ENCODE measurements around the gene ASTN2. TPM values are rescaled to one million over a fixed set of nuclear protein-coding genes. Genes with fewer than 3 reads are reported as not detected.
"Not testable (repeated sequence)": the region's sequence is repeated elsewhere in the genome, so short reads cannot be mapped to it uniquely, and the experiment has no call there.

The ASTN2 gene
- total RNA-seq, 2 donors from 2014 or later: 16.8 to 31.3 TPM

- intact Hi-C loops (cut with DNase I): no loop called here
- DNase-seq (no peak), ATAC-seq (no peak)
Measured at GRCh38 chr9:116873937-116874914, 540.6 kb downstream of the ASTN2 start.

DNA sequence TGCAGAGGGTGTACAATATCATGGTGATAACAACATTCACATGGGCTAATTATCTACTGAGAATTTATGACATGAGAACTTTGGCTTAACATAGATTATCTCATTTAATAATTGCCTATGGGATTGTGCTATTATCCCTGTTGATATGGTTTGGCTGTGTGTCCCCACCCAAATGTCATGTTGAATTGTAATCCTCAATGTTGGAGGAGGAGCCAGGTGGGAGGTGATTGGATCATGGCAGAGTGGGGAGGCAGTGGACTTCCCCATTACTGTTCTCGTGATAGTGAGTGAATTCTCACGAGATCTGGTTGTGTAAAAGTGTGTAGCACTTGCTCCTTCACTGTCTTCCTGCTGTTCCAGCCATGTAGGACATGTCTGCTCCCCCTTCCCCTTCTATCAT is 541.4 kb downstream of the ASTN2 start:
- intact Hi-C loops (cut with DNase I): no loop called here
- ATAC-seq: no peak
- DNase-seq: no peak

- intact Hi-C loops (cut with DNase I): no loop called here
- ATAC-seq: no peak
Measured at GRCh38 chr9:116870566-116870965, 544.3 kb downstream of the ASTN2 start.

GRCh38 chr9:116868201-116868600 is 546.7 kb downstream of the ASTN2 start:
- ATAC-seq (no peak), DNase-seq (no peak)
- intact Hi-C loops (cut with DNase I): no loop called here

More at GRCh38 chr9:116870566-116870965, 544.3 kb downstream of the ASTN2 start:
- DNase-seq: no peak

GRCh38 chr9:116861321-116861720 is 553.5 kb downstream of the ASTN2 start:
- ATAC-seq: no peak

DNA sequence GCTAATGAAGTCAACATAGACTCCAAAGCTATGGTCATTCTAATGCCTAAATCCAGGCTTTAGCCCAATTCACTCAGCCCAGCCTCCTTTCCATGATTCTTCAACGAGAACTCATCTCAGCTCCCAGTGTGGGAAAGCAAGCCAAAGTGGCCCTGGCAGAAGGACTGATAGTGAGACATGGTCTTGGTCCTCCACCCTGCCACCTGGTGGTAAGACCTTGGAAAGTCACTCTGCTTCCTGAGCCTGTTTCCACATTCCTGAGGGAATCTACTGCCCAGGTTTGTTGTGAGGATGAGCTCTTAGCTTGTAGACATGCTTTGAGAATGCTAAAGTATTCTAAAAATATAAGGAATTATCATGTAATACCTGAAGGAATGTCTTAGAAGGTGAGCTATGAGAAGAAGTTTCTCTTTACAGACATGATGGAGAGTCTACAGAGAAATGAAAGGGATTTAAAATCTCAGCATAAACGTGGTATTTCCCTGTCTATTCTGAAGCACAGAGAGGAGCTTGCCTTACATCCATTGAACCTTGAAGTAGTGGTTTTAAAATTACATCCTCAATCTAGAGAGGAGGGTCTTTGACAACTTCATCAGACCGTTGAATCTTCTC is 554.2 kb downstream of the ASTN2 start:
- peak; percentile 73 for DNase-seq
- intact Hi-C loops (cut with DNase I): loop anchor here (1.0 to 5.0 kb wide), 2 partner anchors 123 kb away; no protein-coding TSS in a partner anchor
- ATAC-seq: peak; percentile 59 to 87

More at GRCh38 chr9:116861321-116861720, 553.5 kb downstream of the ASTN2 start:
- DNase-seq: no peak
- intact Hi-C loops (cut with DNase I): loop anchor here in 1 of 2 donors (5.0 kb wide), 1 partner anchor 124 kb away; no protein-coding TSS in a partner anchor

- intact Hi-C loops (cut with DNase I): loop anchor here (1.0 to 5.0 kb wide), 2 partner anchors 122 kb away; no protein-coding TSS in a partner anchor
- ATAC-seq: no peak
- no peak for DNase-seq
Measured at GRCh38 chr9:116859763-116860162, 555.1 kb downstream of the ASTN2 start.

GRCh38 chr9:116857321-116857720 is 557.5 kb downstream of the ASTN2 start:
- intact Hi-C loops (cut with DNase I): no loop called here
- DNase-seq (no peak), ATAC-seq (no peak)

DNA sequence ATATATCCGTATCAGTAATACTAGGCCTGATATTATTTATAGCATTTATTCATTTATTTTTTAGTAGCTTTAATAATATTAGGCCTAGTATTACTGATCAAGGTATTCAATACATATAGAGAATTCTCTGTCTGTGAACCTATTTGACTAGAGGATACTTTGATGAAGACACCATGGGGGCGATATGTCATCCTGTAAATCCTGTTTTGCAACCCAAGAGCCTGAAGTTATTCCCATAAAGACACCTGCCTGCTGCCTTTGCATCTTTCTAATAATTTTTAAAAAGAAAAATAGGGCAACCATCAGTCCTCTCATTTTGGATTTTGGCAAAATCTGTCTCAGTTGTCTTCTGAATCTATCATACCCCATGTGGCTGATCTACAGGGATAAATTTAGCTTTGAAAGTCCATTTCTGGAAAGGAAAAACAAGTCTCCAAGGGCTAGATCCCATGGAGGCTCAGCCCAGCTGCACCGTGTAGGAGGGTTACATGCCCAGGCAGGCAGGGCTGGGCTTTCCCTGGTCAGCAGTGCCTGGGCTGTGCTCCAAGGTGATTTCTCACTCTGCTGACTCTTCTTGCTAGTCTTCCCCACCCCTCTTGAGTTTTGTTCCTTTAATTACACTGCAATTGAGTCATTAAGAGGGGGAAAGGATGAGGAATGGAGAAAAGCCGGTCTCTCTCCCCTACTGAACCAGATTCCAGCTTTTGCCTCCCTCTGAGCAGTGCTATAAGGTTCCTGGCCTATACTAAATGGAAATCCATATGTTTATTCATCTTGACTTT is 558.8 kb downstream of the ASTN2 start:
- intact Hi-C loops (cut with DNase I): no loop called here
- ATAC-seq: peak in 1 of 2 donors; percentile 82
- no peak for DNase-seq

- ATAC-seq: no peak
- DNase-seq: no peak
- intact Hi-C loops (cut with DNase I): no loop called here
Measured at GRCh38 chr9:116849721-116850120, 565.1 kb downstream of the ASTN2 start.

DNA sequence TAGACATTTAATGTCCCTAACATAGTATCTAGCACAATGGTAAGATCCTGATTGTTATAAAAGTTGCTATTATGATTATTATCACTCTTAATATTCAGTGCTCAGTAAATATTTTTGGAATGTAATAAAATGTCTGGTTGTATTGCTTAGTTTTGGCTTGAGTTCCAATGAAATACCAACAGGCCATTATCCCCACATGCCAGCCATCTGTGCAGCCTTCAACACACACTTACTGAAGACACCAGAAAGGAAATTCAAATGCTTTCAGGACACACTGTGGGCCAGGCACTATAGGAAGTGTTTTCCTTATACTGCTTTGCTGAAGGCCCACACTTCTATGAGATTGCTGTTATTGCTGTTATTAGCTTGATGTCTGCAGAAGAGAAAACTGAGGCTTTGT is 570.2 kb downstream of the ASTN2 start:
- ATAC-seq: no peak
- DNase-seq: no peak
- intact Hi-C loops (cut with DNase I): no loop called here

DNA sequence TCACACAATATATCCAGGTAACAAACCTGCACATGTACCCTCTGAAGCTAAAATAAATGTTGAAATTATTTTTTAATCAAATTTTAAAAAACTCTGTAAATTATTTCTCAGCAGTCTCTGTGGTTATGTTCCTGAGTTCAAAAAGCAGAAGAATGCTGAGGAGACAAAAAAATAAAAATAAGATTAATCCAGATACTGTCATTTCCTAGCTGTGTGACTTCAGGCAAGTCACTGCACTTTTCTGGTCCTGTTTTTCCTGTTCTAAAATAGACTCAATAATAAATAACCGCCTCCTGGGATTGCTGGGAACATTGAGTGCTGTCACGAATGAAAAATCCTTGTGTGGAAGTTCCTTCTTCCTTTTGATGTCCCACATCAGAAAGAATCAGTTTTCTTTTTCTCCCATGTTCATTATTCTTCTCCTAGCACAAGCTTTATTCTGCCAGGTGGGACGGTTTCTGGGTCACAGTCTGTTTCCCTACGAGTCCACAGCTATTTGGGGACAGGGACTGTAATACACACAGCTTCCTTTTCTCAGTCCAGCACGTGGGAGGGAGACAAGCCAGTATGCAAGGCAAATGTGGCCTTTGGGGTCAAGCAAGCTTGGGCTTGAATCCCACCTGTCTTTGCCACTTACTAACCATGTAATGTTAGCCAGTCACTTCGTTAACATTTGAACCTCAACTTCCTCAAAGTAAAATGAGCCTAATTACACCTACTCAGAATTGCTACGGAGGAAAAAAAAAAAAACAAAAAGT is 570.8 kb downstream of the ASTN2 start:
- DNase-seq: no peak
- no peak for ATAC-seq
- intact Hi-C loops (cut with DNase I): no loop called here

DNA sequence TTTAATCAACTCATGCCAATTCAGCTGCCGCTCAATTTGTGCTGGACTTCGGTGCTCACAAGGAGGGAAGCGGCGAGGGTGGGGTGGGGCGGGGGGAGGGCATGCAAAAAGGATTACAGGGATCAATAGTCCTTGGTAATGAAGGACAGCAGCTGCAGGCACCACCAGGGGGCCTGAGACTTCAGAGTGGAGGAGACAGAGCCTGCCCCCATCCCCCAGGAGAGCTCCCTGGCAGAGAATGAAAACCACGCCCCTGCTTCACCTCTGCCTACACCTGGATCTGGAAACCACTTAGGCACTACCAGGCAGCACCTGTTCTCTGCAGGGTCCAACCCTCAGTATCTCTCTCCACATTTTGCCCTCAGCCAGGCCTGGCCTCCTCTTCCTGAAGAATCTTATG is 572.2 kb downstream of the ASTN2 start:
- ATAC-seq (no peak), DNase-seq (no peak)
- intact Hi-C loops (cut with DNase I): no loop called here

GRCh38 chr9:116838468-116838867 is 576.4 kb downstream of the ASTN2 start:
- intact Hi-C loops (cut with DNase I); DNase-seq; ATAC-seq: not testable (repeated sequence)

GRCh38 chr9:116837018-116837989 is 577.6 kb downstream of the ASTN2 start:
- no peak for DNase-seq
- intact Hi-C loops (cut with DNase I): no loop called here
- ATAC-seq: no peak

GRCh38 chr9:116830321-116830720 is 584.5 kb downstream of the ASTN2 start:
- intact Hi-C loops (cut with DNase I); DNase-seq; ATAC-seq: not testable (repeated sequence)

DNA sequence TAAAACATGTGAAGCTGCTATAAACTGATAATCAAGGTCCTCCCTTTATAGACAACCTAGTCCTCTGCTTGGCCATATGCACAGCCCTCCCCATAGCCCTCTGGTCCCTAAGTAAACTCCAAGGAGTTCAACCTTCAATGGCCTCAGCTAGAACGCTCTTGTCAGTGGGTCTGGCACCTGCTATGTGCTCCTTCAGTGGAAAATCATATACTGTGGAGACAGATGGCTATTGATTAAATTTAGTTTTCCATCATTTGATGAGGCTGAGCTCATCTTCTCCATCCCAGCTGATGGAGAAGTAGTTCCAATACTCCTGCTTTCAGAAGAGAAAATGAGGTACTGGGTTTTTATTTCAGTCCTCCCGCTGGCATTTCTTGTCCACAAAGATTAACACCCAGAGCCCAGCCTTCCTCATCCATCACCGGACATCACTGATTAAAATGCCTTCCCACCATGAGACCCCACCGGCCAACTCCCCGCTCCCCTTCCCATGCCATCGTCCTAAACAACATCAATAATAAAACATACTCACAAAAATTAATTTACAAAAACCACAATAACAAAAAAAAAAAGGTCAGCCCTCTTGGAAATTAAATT is 593.1 kb downstream of the ASTN2 start:
- no peak for ATAC-seq
- DNase-seq: no peak
- intact Hi-C loops (cut with DNase I): no loop called here

All from left cardiac atrium (tissue), 4 donors.